HFF-Myc (cell line): ENCODE measurements around the gene AAMP.

Source experiments
- DNase-seq: peaks from one replicate; pipeline ENCODE4 v3.0.0-alpha.2; 2011; ENCODE audit warnings: low read depth; ENCODE audit errors: extremely low read depth
- H3K4me3 ChIP-seq: replicated peaks from 2 replicates; pipeline ENCODE4 v1.5.1; 2011; ENCODE audit warnings: low read depth, mild to moderate bottlenecking, control low read depth, low read length
- TF ChIP-seq, protein P1 (sequence below): IDR thresholded peaks from 2 replicates; pipeline ENCODE4 v1.5.1; 2012; ENCODE audit warnings: mild to moderate bottlenecking, low read depth, low read length, control low read depth; ENCODE audit errors: missing control alignments

AAMP gene

DNA sequence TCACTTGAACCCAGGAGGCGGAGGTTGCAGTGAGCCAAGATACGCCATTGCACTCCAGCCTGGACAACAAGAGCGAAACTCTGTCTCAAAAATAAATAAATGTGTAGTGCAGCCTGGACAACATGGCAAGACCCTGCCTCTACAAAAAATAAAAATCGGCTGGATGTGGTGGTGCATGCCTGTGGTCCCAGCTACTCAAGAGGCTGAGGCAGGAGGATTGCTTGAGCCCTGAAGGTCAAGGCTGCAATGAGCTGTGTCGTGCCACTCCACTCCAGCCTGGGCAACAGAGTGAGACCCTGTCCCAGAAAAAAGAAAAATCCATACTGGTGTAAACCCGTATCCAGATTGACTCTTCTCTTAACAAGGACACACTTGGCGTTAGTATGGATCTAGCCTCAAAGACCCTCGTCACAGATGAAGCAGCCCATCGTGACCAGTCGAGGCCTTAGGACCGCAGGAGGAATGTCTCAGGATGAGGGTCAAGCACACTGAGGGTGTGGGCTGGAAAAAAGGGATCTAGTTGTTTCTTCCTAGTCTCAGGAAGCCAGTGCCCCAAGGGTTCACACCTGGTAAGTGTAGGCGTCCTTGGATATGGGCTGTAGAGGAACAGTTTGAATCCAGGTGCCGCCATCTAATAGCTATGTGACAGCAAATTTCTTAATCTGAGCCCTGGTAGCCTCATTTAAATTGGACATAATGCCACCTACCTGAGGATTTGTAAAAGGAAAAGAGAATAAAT, 13.2 kb downstream of the AAMP start:
- TF ChIP-seq, protein P1, sequence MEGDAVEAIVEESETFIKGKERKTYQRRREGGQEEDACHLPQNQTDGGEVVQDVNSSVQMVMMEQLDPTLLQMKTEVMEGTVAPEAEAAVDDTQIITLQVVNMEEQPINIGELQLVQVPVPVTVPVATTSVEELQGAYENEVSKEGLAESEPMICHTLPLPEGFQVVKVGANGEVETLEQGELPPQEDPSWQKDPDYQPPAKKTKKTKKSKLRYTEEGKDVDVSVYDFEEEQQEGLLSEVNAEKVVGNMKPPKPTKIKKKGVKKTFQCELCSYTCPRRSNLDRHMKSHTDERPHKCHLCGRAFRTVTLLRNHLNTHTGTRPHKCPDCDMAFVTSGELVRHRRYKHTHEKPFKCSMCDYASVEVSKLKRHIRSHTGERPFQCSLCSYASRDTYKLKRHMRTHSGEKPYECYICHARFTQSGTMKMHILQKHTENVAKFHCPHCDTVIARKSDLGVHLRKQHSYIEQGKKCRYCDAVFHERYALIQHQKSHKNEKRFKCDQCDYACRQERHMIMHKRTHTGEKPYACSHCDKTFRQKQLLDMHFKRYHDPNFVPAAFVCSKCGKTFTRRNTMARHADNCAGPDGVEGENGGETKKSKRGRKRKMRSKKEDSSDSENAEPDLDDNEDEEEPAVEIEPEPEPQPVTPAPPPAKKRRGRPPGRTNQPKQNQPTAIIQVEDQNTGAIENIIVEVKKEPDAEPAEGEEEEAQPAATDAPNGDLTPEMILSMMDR = no peak
- H3K4me3 ChIP-seq = no peak overlapping the region
- DNase-seq = no peak

DNA sequence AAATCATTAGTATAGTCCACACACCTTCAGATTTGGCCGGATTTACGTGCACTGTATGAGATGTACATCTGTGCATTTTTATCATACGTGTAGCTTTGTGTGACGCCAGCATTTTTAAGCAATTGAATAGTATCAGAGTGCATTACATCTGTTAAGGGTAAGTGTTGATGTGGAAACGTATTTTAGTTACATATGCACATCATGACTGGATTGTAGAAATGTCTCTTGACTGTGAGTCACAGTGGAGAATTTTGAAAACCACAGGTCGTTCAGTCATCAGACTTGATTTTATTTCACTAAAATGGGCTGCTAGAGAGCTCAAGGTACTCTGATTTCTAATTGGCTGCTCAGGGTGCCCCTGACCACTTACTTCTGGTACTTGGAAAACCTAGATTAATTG, 14.5 kb downstream of the AAMP start:
- no peak for DNase-seq
- TF ChIP-seq, protein P1 = no peak
- H3K4me3 ChIP-seq = no peak overlapping the region

DNA sequence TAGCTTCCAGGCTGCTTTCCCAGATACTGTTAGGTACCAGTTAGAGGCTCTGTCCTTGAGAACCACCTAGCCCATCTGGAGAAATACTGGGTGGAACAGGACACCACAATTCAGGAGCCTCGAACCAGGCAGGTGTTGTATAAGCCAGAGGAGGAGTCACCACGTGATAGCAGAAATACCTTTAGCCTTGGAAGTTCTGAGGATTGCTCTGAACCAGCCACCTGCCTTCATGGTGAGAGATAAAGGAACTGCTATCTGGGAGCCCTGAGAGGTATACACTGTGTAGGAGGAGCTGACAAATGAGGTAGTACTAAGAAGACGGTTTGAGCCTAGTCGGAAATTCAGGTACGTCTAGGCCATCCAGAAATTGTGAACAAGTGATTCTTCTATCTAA, 16.7 kb downstream of the AAMP start:
- DNase-seq = no peak
- TF ChIP-seq, protein P1 = no peak
- H3K4me3 ChIP-seq = no peak overlapping the region

DNA sequence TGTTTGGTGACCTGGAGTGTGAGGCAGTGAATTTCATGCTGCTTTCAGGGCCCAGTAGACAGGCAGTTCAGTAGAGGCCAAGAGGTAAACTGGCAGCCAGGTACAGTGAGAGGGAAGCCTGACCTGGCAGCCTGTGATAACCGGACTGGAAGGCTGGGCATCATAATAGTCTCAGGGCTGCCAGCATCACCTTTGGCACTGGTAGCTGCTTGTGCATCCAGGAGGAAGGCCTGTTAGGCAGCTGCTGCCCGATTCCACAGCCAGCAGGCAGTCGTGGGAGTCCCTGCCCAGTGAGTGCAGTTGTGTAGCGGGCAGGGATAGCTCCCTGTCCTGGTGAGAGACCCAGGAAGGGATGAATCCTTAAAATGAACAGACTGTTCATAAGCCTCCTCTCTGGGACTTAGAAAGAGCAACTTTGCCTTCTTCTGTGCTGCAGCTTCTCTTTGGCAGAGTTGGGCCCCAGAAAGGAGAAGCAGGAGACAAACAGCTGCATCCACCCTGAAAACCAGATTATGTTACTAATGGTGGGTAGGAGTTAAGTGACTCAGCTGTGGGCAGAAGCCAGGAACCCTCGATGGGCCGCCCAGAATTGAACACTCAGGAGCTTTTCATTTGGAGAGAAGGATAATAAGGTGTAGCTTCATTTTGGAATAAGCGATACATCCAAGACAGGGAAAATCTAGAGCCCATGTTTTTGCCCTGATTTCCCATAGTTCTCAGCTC, 17.3 kb downstream of the AAMP start:
- no peak overlapping the region for H3K4me3 ChIP-seq
- DNase-seq = no peak
- TF ChIP-seq, protein P1 = no peak

DNA sequence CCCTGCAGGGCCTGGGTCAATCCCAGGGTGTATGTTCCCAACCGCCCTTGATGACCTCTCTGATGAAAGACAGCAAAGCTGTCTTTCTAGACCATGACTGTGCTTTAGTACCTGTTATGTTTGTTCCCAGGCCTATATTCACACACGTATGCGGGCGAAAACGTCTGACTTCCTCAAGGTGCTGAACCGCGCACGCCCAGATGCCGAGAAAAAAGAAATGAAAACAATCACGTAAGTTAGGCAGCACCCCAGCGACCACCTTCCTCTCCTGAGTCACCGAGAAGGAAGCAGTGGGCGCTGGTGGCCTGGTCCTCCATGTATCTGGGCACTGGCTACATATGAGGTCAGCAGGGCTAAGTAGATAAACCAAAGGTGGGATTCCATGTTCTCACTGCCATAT, 20.2 kb downstream of the AAMP start:
- no peak for DNase-seq
- H3K4me3 ChIP-seq = no peak overlapping the region
- TF ChIP-seq, protein P1 = no peak

DNA sequence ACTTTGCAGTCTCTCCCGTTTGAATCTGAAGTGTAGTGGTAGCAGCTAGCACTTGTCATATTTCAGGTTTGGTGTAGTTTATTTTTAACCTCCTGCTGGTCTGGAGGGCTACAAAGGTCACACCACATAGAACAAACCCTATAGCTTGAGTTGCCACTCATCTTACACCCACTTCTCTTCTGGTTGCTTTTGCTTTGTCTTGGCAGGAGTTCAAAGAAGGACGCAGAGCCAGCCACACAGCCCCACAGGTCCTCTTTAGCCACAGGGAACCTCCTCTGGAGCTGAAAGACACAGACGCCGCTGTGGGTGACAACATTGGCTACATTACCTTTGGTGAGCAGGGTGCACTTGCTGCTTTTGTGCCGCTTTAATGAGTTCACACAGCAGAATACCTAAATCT, 24.7 kb downstream of the AAMP start:
- DNase-seq = no peak
- TF ChIP-seq, protein P1 = no peak
- H3K4me3 ChIP-seq = no peak overlapping the region

DNA sequence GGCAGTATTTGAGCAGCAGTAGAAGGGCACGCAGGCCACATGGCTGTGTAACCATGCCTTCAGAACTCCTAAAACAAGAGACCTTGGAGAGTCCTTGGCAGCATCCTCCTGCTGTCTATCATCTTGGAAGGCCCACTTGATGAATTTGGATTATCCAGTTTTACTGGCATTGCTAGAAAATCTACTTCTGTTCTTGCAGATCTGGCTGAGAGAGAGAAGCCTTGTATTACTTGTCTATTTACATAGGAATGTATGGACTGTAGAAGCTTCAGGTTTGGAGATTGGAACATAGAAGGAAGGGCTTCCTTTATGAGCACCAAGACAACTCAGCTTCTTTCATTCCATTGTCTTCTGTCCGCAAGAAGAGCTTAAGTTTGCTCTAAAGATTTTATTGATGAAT, 25.3 kb downstream of the AAMP start:
- TF ChIP-seq, protein P1 = no peak
- H3K4me3 ChIP-seq = no peak overlapping the region

More for the DNA sequence above, 25.3 kb downstream of the AAMP start:
- no peak for DNase-seq
